ENCODE measurements around the gene PLK3. TPM values are rescaled to one million over a fixed set of nuclear protein-coding genes. Genes with fewer than 3 reads are reported as not detected.

PLK3 gene
- total RNA-seq, 1 donor from 2014 or later = 18.5 TPM

DNA sequence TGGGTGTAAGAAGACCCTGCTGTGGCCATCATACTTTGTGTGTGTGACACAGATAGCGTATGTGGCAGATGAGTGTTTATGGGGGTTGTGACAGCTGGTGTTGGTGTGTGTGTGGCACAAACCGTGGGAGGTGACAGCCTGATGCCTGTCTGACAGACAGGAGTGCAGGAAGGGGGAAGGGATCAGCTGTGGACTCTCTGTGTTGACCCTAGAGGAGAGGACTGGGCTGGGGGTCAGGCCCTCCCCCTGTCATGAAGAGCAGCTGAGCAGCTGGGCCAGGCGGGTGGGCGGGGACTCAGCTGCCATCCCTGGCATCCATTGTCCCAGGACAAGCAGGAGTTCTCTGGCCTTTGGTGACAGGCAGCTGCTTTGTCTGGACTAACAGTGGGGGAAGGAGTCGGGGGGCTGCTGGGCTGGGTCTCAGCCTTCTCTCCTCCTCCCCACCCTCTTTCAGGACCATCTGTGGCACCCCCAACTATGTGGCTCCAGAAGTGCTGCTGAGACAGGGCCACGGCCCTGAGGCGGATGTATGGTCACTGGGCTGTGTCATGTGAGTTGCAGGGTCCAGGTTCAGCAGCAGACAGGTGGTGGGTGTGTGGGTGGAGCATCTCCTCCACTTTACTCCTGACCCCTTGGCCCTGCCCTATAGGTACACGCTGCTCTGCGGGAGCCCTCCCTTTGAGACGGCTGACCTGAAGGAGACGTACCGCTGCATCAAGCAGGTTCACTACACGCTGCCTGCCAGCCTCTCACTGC lies 2.3 kb downstream of the PLK3 start:
- no peaks in the 10 kb centered on the region for H3K9me3 Mint-ChIP-seq
- TF ChIP-seq, protein P1, sequence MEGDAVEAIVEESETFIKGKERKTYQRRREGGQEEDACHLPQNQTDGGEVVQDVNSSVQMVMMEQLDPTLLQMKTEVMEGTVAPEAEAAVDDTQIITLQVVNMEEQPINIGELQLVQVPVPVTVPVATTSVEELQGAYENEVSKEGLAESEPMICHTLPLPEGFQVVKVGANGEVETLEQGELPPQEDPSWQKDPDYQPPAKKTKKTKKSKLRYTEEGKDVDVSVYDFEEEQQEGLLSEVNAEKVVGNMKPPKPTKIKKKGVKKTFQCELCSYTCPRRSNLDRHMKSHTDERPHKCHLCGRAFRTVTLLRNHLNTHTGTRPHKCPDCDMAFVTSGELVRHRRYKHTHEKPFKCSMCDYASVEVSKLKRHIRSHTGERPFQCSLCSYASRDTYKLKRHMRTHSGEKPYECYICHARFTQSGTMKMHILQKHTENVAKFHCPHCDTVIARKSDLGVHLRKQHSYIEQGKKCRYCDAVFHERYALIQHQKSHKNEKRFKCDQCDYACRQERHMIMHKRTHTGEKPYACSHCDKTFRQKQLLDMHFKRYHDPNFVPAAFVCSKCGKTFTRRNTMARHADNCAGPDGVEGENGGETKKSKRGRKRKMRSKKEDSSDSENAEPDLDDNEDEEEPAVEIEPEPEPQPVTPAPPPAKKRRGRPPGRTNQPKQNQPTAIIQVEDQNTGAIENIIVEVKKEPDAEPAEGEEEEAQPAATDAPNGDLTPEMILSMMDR (conservative IDR thresholded peaks at IDR 0.05) = no peak
- peak overlapping the region; percentile 69 for H3K27ac Mint-ChIP-seq
- peaks cover 19% of the 10 kb centered on the region for H3K36me3 Mint-ChIP-seq
- no peak for DNase-seq (ENCODE audit: extremely low spot score, unreplicated experiment)
- H3K4me1 Mint-ChIP-seq (ENCODE audit: unreplicated experiment) = peaks cover 21% of the 10 kb centered on the region
- no peaks in the 10 kb centered on the region for H3K27me3 Mint-ChIP-seq
- peak overlapping the region; percentile 91 for H3K4me3 Mint-ChIP-seq

DNA sequence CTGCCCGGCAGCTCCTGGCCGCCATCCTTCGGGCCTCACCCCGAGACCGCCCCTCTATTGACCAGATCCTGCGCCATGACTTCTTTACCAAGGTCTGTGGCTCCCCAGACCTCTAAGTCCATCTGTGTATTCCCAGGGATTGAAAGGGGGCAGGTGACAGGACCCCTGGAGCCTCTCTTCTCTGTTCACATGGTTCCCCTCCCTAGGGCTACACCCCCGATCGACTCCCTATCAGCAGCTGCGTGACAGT lies 2.8 kb downstream of the PLK3 start:
- H3K36me3 Mint-ChIP-seq = peaks cover 19% of the 10 kb centered on the region
- TF ChIP-seq, protein P1 (conservative IDR thresholded peaks at IDR 0.05) = no peak
- peak overlapping the region; percentile 43 for H3K27ac Mint-ChIP-seq
- DNase-seq (ENCODE audit: extremely low spot score, unreplicated experiment) = no peak
- H3K4me1 Mint-ChIP-seq (ENCODE audit: unreplicated experiment) = peaks cover 26% of the 10 kb centered on the region
- H3K4me3 Mint-ChIP-seq = peak overlapping the region; percentile 57
- no peaks in the 10 kb centered on the region for H3K27me3 Mint-ChIP-seq
- no peaks in the 10 kb centered on the region for H3K9me3 Mint-ChIP-seq

- Mint-ChIP-seq H3K4me3 (peak overlapping the region; percentile 57), H3K4me1 (ENCODE audit: unreplicated experiment) (peaks cover 24% of the 10 kb centered on the region)
These were observed 3.3 kb downstream of the PLK3 start for GRCh38 chr1:44803312-44804095.

GRCh38 chr1:44805311-44806024 lies 5.3 kb downstream of the PLK3 start:
- TF ChIP-seq, protein P1 (conservative IDR thresholded peaks at IDR 0.05) = no peak
- H3K4me3 Mint-ChIP-seq = peak overlapping the region; percentile 20
- no peaks in the 10 kb centered on the region for H3K9me3 Mint-ChIP-seq
- no peaks in the 10 kb centered on the region for H3K27me3 Mint-ChIP-seq
- H3K36me3 Mint-ChIP-seq = peaks cover 19% of the 10 kb centered on the region
- peaks cover 29% of the 10 kb centered on the region for H3K4me1 Mint-ChIP-seq (ENCODE audit: unreplicated experiment)
- no peak for DNase-seq (ENCODE audit: extremely low spot score, unreplicated experiment)
- H3K27ac Mint-ChIP-seq = peak overlapping the region; percentile 62

More at GRCh38 chr1:44803312-44804095, 3.3 kb downstream of the PLK3 start:
- DNase-seq (ENCODE audit: extremely low spot score, unreplicated experiment) = no peak
- H3K9me3 Mint-ChIP-seq = no peaks in the 10 kb centered on the region
- H3K36me3 Mint-ChIP-seq = peaks cover 19% of the 10 kb centered on the region
- TF ChIP-seq, protein P1 (conservative IDR thresholded peaks at IDR 0.05) = no peak
- peak overlapping the region; percentile 43 for H3K27ac Mint-ChIP-seq
- H3K27me3 Mint-ChIP-seq = no peaks in the 10 kb centered on the region

GRCh38 chr1:44806025-44806703 lies 6.0 kb downstream of the PLK3 start:
- H3K4me1 Mint-ChIP-seq (ENCODE audit: unreplicated experiment) = peaks cover 35% of the 10 kb centered on the region
- H3K36me3 Mint-ChIP-seq = peaks cover 19% of the 10 kb centered on the region
- TF ChIP-seq, protein P1 (conservative IDR thresholded peaks at IDR 0.05) = no peak
- no peak overlapping the region for H3K4me3 Mint-ChIP-seq
- H3K9me3 Mint-ChIP-seq = no peaks in the 10 kb centered on the region
- DNase-seq (ENCODE audit: extremely low spot score, unreplicated experiment) = no peak
- H3K27ac Mint-ChIP-seq = no peak overlapping the region
- no peaks in the 10 kb centered on the region for H3K27me3 Mint-ChIP-seq
